B cell (primary cell): Measurements from ENCODE around the gene HEXIM1.

Source experiments
- CTCF ChIP-seq: fragments of 200-600 bp; IDR thresholded peaks from one replicate; pipeline ENCODE4 v1.8.0; 2022; ENCODE audit warnings: antibody characterized with exemption, mild to moderate bottlenecking
- EZH2 ChIP-seq: IDR thresholded peaks from 2 replicates; pipeline ENCODE4 v1.6.1; 2012; ENCODE audit warnings: borderline replicate concordance, low read depth, mild to moderate bottlenecking, moderate library complexity, low read length; ENCODE audit not compliant: insufficient read depth, poor library complexity, severe bottlenecking

- TF ChIP-seq CTCF (no peak), EZH2 (no peak)
Observed at GRCh38 chr17:45171338-45172231, 23.3 kb downstream of the HEXIM1 start.
